Measurements from ENCODE around the gene ZNF367.

ZNF367 gene

DNA sequence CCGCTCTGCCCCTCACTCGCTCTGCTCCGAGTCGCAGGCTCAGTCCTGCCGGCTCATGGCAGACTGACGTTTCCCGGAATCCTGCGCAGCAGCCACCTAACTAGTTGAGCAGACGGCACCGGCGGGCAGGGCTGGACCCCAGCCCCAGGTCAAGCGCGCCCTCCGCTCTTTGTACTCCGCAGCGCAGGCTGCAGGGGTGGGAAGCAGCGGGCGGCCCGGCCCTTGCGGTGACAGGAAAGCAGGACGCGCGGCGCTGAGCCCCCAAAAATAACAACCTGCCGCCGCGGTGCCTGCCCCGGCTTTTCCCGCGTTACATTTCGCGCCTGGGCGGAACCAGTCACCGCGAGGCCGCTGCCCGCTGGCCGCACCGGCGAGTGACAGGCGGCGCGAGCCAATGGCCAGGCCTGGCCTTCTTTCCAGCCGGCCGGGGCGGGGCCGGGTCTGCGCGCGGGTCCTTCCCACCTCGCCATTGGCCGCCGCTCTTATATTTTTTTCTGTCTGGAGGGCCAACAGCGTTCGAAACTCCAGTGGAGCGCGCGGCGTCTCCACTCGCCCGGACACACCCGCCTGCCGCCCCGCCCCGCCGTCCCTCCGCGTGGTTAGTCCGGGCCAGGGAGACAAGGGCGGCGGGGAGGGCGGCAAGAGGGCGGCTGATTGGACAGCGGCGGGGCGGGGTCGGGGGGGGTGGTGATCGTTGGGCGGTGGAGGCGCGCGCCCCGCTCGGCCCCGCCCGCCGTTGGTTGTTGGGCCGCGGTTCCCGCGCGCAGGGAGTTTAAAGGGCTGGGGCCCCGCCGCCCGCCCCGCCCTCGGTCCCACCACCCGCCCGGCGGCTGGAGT lies at the start of gene ZNF367:
Gene ZNF367, minus strand, starts transcription at position 288 of the 837 bp plus-strand sequence. CDS start 338 bp downstream, outside the sequence.
- peak; percentile 94 to 95 for DNase-seq

DNA sequence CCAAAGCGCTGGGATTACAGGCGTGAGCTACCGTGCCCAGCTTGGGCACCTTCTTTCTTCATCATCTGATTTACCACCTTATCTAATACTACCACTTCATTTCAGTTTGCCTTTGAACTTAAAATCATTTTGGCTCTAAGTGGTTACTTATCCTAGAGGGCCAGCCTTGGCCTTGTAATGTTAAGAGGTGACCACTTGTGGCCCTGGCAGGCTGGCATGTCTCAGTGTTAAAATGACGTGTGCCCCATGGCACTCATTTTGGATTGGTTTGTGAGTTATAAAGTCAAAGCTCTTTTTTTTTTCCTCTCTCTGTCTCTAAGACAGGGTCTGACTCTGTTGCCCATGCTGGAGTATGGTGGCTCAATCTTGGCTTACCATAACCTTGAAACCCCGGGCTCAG lies 49.6 kb upstream of the ZNF367 start:
- no peak for DNase-seq

DNA sequence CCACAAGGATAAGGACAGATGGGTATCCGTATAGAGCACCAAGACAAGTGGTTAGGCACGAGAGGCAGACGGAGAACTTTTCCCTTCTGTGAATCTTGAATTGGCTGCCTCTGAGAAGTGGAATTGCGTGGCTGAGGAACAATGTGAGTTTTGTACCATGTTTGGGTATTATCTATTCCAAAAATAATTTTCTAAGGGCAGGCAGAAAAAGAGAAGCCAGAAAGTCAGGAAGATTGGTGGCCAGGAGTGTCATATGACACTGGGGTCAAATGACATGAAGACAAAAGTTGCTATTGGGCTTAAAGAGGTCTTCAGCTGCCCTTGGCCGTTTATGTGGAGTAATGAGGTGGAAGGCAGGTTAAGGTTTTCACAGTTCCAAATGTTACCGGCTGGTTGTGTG lies 46.3 kb upstream of the ZNF367 start:
- DNase-seq, result no peak

DNA sequence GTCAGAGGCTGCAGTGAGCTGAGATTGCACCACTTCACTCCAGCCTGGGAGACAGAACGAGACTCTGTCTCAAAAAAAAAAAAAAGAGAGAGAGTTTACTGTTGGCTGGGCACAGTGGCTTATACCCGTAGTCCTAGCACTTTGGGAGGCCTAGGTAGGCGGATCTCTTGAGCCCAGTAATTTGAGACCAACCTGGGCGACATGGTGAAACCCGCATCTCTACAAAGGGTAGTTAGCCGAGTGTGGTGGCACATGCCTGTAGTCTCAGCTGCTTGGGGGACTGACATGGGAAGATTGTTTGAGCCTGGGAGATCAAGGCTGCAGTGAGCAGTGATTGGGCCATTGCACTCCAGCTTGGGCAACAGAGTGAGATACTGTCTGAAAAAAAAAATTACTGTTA lies 44.4 kb upstream of the ZNF367 start:
- DNase-seq, result no peak

DNA sequence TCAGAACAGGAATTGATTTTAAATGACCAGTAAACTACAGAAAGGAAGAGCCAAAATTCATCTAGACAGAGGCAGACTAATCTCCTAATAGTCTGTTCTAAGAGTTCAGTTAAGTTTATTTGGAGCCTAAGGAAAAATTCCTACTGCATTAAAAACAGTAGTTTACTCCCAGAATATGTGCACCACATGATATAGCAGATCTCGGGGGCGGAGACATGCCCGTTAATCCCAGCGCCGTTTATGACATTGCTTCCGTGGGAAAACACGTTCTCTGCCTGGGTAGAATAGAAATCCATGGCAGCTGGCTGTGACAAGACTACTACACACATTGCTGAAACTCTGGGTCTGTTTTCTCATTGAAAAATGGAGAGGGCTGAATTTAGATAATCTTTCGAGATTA lies 43.2 kb upstream of the ZNF367 start:
- DNase-seq, result no peak

DNA sequence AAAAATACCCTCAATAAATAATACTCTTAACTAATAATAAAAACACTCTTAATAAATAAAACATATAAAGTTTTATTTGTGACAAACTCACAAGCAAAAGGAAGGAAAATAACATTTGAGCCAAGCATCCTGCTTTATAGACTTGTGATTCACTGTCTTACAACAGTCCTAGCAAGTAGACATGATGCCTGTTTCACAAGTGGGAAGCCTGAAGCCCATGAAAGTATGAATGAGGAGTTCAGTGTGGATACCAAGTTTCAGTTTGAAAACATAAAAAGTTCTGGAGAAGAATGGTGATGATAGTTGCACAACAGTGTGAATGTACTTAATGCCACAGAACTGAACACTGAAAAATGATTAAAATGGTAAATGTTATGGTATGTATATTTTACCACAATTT lies 42.7 kb upstream of the ZNF367 start:
- no peak for DNase-seq

DNA sequence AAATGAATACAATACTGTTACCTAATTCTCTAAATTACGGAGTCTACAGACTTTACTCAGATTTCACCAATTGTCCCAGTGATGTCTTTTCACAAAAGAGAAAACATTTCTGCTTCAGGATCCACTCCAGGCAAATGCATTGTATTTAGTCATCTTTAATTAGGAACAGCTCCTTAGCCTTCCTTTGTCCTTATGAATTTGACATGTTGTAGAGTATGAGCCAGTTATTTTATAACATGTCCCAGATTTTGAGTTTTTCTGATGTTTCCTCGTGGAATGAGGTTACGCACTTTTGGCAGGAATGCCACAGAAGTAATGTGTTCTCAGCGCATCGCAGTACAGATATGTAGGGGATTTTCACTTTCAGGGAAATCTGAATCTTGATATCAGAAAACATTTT lies 42.3 kb upstream of the ZNF367 start:
- DNase-seq, result no peak

DNA sequence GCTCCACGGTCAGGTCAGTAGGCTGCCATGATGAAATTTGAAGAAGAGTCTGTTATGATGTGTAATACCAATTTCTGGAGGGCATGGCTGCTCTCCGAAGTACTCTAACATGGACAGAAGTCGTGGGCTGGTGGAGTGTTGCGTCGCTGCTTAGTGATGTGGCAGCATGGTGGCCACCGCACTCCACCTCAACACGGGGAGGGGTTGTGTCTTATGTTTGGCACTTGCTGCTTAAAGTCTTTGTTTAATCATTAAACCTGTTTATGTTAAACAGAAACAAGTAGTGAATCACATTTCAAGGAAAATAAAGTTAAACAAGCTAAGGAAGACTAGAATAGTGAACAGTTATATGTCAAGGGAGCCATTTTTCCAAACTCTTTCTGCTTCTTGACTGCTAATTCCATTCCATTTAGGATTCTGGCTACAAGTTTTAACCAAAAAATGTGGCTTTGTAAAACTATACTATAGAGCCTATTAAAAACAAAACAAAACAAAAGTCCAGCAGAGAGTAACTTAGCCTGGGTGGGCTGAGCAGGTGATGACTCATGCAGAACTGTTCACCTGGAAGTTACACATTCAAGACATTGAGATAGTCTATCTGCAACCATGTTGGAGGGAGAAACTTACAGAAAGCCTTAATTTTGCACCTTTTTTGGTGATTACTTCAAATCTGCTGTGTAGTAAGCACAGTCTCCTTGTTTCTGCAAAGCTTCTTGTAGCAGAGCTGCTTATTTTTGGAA lies 41.3 kb upstream of the ZNF367 start:
- DNase-seq, result no peak

DNA sequence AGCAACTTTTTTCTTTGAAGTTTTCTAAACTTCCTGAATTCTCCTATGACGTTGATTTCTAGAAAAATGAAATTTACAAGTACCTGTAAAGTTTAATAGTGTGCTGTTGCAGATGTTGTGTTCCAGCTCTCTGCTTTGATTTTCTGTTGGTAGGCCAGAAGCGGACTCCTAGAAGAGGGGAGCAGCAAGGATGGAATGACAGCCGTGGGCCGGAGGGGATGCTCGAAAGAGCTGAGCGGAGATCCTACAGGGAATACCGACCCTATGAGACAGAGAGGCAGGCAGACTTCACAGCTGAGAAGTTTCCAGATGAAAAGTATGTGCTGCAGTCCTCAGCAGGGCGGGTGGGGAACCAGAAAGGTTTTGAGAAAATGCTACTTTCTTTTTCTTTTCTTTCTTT lies 40.1 kb upstream of the ZNF367 start:
- DNase-seq, result no peak

DNA sequence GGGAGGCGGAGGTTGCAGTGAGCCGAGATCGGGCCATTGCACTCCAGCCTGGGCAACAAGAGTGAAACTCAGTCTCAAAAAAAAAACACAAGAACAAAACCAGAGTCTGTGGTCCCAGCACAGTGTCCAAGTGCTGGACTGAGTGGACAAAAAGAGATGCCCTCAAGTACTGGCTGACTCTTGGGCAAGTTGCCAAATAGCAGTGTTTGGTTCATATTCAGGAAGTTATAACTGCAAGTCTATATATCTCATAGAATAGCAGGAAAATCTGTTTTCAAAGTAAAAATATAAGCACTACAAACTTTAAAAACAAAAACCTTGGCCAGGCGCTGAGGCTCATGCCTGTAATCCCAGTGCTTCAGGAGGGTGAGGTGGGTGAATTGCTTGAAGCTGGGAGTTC lies 39.1 kb upstream of the ZNF367 start:
- no peak for DNase-seq

DNA sequence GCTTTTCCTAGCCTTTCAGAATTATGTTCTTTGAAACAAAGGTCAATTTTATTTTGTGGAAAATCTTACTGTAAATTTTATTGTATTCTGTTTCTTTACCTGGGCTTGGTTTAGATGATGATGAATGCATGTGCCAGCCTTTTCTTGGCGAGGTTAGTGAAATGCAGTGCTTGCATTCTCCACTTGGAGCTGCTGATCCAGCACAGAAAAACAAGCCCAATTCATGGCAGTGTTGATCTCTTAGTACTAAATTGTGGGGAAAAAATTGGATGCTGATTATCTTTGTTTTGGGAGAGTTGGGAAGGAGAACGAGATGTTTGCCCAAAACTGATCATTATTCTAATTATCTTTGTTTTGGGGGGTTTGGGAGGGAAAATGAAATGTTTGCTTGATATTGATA lies 35.5 kb upstream of the ZNF367 start:
- no peak for DNase-seq

DNA sequence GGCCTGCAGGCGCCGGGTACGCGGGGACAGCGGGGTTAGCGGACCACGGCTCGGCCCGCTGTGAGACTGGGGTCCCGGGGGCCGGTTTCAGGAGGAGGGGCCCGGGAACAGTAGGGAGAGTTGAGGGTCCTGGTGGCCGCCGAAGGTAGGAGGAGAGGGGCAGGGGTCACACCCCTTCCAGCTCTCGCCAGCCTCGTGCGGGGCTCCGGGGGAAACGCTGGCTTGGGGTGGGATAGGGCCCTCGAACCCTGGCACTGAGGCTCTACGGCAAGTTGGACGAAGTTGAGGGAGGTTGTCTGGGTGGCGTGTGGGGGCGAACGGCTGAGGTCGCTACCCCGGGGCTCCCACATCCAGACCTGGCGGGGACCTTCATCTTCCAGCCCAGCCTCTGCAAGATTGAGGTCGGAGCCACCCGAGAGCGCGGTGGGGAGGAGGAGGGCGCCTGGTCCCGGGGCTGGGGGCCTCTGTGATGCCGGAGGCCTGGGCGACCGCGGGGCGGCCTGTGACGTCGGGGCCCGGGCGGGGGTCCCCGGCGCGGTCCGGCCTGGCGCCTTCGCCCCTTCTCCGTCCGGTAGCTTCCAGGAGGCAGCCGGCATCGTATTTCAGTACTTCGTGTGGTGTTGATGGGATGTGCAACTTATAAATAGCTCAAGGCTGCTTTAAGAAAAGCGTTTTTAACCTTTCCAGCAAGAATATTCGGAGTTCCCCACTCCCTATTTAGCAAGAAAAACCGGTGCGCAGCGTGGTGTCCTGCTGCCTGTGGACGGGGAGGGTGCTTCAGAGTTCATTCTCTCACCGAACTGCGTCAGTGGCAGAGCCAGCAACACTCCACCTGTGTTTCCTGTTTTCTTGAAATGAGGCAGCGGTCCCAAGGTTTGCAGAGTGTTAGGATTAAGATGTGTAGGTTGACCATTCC lies 32.7 kb upstream of the ZNF367 start:
- DNase-seq, result peak; percentile 52 to 60

DNA sequence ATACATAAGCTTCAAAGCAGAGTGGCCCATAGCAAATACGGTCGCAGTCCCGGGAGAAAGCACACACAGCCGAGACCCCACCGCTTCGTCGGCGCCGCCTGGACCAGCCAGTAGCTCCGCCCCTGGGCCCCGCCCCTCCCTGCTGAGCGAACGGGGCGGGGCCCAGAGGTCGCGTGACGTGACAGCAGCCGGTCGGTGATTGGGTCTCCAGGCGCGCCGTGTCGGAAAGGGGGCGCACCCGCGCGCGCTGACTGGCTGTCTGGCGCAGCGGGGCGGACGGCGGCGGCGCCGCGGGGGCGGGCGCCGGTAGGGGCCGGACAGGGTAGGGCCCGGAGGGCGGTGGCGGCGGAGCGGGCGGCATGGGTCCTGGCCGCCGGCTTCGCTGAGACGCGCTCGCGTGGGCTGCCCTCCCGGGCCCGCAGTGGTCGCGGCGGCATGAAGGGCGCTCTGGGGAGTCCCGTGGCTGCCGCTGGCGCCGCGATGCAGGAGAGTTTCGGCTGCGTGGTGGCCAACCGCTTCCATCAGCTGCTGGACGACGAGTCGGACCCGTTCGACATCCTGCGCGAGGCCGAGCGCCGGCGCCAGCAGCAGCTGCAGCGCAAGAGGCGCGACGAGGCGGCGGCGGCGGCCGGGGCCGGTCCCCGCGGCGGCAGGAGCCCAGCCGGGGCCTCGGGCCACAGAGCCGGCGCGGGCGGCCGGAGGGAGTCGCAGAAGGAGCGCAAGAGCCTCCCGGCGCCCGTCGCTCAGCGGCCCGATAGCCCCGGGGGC lies 31.9 kb upstream of the ZNF367 start, which contains the start of gene HABP4:
Gene HABP4, plus strand, starts transcription at position 325 of the 768 bp plus-strand sequence. Its CDS starts 111 bp downstream, at position 436.
- DNase-seq, result peak; percentile 94 to 95

DNA sequence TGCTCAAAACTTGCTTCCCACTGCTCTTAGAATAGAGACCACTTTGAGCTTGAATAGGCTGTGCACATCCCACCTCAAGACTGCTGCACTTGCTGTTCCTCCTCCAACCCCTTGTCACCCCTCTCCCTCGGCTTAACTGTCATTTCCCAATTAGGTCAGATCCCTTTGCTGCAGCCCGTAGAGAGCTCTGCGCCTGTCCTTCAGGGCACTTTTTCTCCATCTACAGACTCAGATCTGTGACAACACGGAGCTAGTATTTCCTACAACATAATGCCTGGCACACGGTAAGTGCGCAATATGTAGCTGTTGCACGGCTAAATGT lies 31.3 kb upstream of the ZNF367 start:
- no peak for DNase-seq

DNA sequence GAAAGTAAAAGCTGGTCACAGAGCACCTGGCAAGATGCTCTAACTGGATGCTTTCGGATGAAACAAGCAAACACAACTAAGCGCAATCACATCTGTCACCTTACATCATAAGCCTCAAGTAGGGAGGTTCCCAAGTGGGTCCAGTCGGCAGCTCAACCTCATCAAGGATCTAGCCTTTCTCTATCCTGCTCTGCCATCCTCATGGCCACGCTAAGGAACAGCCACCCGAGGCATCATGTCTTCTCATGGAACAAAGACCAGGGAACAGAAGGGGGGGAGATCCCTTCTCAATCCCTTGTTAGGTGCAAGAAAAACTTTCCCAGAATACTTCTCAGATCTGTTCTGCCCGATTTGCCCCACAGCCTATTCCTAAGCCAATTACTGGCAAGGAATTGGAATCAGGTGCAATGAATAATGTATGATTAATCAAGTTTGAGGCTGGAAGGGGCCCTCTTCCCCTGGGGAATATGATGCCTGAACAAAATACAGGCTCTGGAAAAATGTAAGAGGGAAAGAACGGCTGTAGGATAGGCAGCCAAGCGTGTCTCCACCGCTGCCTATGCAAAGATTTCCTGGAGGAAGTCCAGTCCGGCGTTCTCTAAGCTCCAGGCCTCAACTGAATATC lies 30.5 kb upstream of the ZNF367 start:
- no peak for DNase-seq

DNA sequence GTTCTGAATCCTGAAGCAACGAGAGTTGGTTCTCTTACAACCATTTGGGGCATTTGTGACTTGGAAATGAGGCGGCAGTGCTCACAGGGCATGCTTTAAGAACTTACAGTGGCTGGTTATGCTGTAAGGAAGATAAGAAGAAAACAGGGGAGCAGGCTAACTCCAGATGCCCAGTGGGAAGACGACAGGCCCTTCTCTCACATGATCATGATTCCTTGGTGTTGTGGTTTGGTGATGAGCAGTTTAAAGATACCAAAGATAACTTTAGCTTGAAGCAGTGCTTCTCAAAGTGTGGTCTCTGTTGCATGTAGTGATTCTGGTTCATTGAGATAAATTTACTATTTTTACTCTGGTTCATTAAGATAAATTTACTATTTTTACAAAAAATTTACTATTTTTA lies 29.2 kb upstream of the ZNF367 start:
- no peak for DNase-seq

DNA sequence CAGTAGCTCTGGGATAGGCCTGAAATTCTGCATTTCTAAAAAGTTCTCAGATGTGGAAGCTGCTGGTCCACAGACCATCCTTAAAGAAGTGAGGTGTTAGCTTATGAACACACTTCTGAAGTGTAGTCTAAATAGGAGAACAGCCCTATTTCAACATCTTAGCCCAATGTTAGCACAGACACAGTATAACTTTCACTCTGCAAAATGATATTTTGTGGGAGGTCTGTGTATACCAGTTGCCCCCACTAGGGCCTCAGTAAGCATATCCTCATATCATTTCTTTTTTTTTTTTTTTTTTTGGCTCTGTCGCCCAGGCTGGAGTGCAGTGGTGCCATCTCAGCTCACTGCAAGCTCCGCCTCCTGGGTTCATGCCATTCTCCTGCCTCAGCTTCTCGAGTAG lies 24.3 kb upstream of the ZNF367 start:
- no peak for DNase-seq

DNA sequence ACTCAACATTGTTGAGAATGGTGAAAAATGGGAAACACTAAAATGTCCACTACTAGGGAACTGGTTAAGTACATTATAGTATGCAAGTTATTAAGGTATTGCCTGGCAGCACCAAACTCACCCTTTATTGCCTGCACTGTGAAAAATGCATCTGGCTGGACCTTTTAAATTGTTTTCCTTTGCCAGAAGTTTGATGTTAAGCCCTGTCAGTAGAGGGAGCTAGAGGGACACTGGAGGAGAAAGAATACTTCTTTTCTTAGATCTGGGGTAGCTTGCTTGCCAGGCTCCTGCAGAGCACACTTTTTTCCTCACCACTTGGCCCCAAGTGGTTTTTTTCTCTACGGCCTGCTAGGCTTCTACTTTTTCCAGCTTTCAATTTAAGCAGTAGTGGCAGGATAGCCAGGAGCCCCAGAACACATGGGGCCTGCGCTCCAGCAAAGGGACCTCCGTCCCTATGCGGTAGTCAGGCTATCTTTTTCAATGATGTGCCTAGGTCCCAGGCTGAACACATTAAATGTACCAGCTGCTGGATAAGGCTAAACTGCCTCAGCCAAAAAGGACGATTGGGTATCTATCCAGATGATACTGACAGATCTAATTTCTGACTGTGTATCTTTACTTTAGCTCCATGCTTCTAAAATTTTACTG lies 23.8 kb upstream of the ZNF367 start:
- peak in 1 of 2 donors; percentile 36 for DNase-seq

DNA sequence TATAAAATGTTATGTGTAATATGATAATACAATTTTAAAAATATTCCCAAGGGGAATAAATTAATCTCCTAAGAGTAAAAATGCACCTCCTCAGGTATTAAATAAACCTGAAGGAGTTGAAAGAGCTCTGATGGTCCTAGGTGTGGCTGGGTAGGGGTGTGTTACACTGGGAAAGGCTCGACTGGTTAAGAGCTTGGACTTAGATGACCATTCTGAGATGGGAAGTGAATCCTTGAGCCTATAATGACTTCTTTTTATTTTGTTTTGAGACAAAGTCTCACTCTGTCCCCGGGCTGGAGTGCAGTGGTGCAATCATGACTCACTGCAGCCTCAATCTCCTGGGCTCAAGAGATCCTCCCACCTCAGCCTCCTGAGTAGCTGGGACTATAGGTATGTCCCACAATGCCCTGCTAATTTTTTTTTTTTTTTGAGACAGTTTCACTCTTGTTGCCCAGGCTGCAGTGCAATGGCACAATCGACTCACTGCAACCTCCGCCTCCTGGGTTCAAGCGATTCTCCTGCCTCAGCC lies 22.6 kb upstream of the ZNF367 start:
- no peak for DNase-seq

DNA sequence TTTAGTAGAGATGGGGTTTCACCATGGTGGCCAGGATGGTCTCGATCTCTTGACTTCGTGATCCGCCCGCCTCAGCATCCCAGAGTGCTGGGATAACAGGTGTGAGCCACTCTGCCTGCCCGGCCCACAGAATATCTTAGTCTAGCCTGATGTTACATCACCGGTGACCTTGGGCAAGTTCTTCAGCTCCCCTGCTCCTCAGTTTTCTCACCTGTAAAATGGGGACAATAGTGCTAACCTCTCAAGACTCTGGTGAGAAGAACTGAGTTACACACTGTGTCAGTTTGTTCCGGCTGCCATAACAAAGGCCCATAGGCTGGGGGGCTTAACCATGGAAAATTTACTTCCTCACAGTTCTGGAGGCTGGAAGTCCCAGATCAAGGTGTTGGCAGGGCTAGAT lies 19.3 kb upstream of the ZNF367 start:
- no peak for DNase-seq

DNA sequence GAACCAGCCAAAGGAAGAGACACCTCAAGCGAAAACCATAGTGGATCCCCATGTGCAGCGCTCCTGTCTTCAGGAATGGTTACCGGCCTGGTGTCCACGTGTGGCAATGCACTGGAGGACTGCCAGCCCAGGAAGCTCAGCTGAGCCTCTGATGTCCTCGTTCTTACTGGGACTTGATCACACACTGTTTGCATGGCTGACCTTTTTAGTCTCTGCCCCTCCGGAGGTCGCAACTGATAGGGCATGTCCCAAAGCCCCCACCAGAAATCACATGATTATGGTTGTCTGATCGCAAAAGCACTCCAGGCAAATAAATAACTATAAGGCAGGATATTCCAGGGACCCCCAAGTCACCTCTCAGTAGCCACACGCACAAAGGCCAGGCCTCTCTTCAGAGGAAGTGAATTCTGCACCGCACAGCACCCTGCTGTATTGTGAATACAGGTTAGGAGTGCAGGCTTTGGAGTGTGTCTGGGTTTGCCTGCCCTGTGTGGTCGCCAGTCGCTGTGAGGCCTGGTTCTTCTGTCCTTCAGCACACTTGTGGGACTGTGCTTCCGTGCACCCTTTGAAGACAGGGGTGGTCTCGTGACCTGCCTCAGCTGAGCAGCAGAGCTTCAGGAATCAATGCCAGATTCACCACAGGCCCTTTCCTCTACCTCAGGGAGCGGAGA lies 18.4 kb upstream of the ZNF367 start:
- no peak for DNase-seq
